ENCODE data around the gene LHB. TPM values are rescaled to one million over a fixed set of nuclear protein-coding genes. Genes with fewer than 3 reads are reported as not detected.
"Not testable (repeated sequence)": the region's sequence is repeated elsewhere in the genome, so short reads cannot be mapped to it uniquely, and the experiment has no call there.

LHB gene
- total RNA-seq, 1 experiment from 2014 or later: 0.68 TPM

- intact Hi-C loops (cut with micrococcal nuclease; ENCODE audit: unreplicated experiment); H3K27me3 ChIP-seq (replicated peaks; ENCODE audit: control insufficient read depth, insufficient read depth, low read length); H3K36me3 Mint-ChIP-seq (ENCODE audit: insufficient read depth, unreplicated experiment); POLR2A ChIA-PET; H3K4me1 Mint-ChIP-seq (ENCODE audit: low read depth, unreplicated experiment); CTCF ChIA-PET; H3K4me3 ChIP-seq (ENCODE audit: low read depth, low read length); H3K9me3 ChIP-seq; DNase-seq; H3K27me3 Mint-ChIP-seq (ENCODE audit: insufficient read depth, unreplicated experiment); H3K4me3 Mint-ChIP-seq (ENCODE audit: unreplicated experiment); H3K4me1 ChIP-seq; H3K27ac Mint-ChIP-seq (ENCODE audit: unreplicated experiment); BruUV-seq (replicated peaks); H3K36me3 ChIP-seq (ENCODE audit: control insufficient read depth, insufficient read depth, low read length); H3K9me3 Mint-ChIP-seq (ENCODE audit: unreplicated experiment): not testable (repeated sequence)
Measured at GRCh38 chr19:49049834-49050233, 32.9 kb upstream of the LHB start.

GRCh38 chr19:49049011-49049410 is 32.1 kb upstream of the LHB start, which contains the start of gene CGB8:
Gene CGB8 (minus strand): TSS chr19:49049111. CDS start chr19:49048739, 372 bp downstream.
- H3K27me3 ChIP-seq (replicated peaks; ENCODE audit: control insufficient read depth, insufficient read depth, low read length); H3K4me3 ChIP-seq (ENCODE audit: low read depth, low read length); H3K36me3 Mint-ChIP-seq (ENCODE audit: insufficient read depth, unreplicated experiment); H3K9me3 ChIP-seq; POLR2A ChIA-PET; H3K4me3 Mint-ChIP-seq (ENCODE audit: unreplicated experiment); H3K4me1 Mint-ChIP-seq (ENCODE audit: low read depth, unreplicated experiment); DNase-seq; H3K9me3 Mint-ChIP-seq (ENCODE audit: unreplicated experiment); CTCF ChIA-PET; H3K27me3 Mint-ChIP-seq (ENCODE audit: insufficient read depth, unreplicated experiment); BruUV-seq (replicated peaks); H3K36me3 ChIP-seq (ENCODE audit: control insufficient read depth, insufficient read depth, low read length); H3K4me1 ChIP-seq; H3K27ac Mint-ChIP-seq (ENCODE audit: unreplicated experiment); intact Hi-C loops (cut with micrococcal nuclease; ENCODE audit: unreplicated experiment): not testable (repeated sequence)

DNA sequence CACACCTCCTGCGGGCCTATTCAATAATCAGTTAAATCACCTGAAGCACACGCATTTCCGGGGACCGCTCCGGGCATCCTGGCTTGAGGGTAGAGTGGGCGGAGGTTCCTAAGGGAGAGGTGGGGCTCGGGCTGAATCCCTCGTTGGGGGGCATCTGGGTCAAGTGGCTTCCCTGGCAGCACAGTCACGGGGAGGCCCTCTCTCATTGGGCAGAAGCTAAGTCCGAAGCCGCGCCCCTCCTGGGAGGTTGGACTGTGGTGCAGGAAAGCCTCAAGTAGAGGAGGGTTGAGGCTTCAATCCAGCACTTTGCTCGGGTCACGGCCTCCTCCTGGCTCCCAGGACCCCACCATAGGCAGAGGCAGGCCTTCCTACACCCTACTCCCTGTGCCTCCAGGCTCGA is 26.7 kb upstream of the LHB start, which contains the start of gene CGB5:
TSS of gene CGB5 (plus strand) at position 301 of the 400 bp plus-strand sequence. CDS start 362 bp downstream, outside the sequence.
- H3K36me3 ChIP-seq (ENCODE audit: control insufficient read depth, insufficient read depth, low read length); H3K9me3 Mint-ChIP-seq (ENCODE audit: unreplicated experiment); H3K4me1 ChIP-seq; intact Hi-C loops (cut with micrococcal nuclease; ENCODE audit: unreplicated experiment); H3K4me1 Mint-ChIP-seq (ENCODE audit: low read depth, unreplicated experiment); BruUV-seq (replicated peaks); H3K27me3 ChIP-seq (replicated peaks; ENCODE audit: control insufficient read depth, insufficient read depth, low read length); H3K27ac Mint-ChIP-seq (ENCODE audit: unreplicated experiment); DNase-seq; H3K27me3 Mint-ChIP-seq (ENCODE audit: insufficient read depth, unreplicated experiment); H3K9me3 ChIP-seq; H3K4me3 ChIP-seq (ENCODE audit: low read depth, low read length); CTCF ChIA-PET; H3K4me3 Mint-ChIP-seq (ENCODE audit: unreplicated experiment); H3K36me3 Mint-ChIP-seq (ENCODE audit: insufficient read depth, unreplicated experiment); POLR2A ChIA-PET: not testable (repeated sequence)

DNA sequence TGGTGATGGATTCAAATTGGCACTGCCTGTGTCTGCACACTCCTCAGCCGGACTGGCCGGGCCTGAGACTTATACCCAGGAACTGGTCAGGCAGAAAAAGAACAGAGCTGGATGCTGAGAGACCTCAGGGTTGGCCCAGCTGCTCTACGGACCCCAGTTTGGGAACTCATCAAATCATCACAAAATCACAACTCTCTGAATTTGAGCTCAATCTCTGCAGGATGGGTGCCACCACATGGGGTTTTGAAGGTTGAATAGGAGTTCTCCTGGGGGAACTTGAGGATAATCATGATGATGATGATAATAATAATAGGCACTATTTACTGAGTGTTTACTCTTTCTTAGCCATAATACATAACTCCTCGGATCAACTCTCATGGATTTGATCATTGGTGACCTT is 25.8 kb upstream of the LHB start:
- H3K4me1 ChIP-seq; H3K27me3 ChIP-seq (replicated peaks; ENCODE audit: control insufficient read depth, insufficient read depth, low read length); intact Hi-C loops (cut with micrococcal nuclease; ENCODE audit: unreplicated experiment); CTCF ChIA-PET; H3K4me3 Mint-ChIP-seq (ENCODE audit: unreplicated experiment); H3K4me1 Mint-ChIP-seq (ENCODE audit: low read depth, unreplicated experiment); BruUV-seq (replicated peaks); H3K36me3 Mint-ChIP-seq (ENCODE audit: insufficient read depth, unreplicated experiment); POLR2A ChIA-PET; H3K36me3 ChIP-seq (ENCODE audit: control insufficient read depth, insufficient read depth, low read length); H3K9me3 Mint-ChIP-seq (ENCODE audit: unreplicated experiment); DNase-seq; H3K27ac Mint-ChIP-seq (ENCODE audit: unreplicated experiment); H3K9me3 ChIP-seq; H3K4me3 ChIP-seq (ENCODE audit: low read depth, low read length); H3K27me3 Mint-ChIP-seq (ENCODE audit: insufficient read depth, unreplicated experiment): not testable (repeated sequence)

GRCh38 chr19:49042177-49042576 is 25.3 kb upstream of the LHB start:
- H3K36me3 Mint-ChIP-seq (ENCODE audit: insufficient read depth, unreplicated experiment): no peaks in the 10 kb centered on the region
- no peak overlapping the region for H3K27ac Mint-ChIP-seq (ENCODE audit: unreplicated experiment)
- TF ChIP-seq, protein P1, sequence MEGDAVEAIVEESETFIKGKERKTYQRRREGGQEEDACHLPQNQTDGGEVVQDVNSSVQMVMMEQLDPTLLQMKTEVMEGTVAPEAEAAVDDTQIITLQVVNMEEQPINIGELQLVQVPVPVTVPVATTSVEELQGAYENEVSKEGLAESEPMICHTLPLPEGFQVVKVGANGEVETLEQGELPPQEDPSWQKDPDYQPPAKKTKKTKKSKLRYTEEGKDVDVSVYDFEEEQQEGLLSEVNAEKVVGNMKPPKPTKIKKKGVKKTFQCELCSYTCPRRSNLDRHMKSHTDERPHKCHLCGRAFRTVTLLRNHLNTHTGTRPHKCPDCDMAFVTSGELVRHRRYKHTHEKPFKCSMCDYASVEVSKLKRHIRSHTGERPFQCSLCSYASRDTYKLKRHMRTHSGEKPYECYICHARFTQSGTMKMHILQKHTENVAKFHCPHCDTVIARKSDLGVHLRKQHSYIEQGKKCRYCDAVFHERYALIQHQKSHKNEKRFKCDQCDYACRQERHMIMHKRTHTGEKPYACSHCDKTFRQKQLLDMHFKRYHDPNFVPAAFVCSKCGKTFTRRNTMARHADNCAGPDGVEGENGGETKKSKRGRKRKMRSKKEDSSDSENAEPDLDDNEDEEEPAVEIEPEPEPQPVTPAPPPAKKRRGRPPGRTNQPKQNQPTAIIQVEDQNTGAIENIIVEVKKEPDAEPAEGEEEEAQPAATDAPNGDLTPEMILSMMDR (IDR thresholded peaks at IDR 0.05; ENCODE audit: insufficient read depth in 1 of 2, low read depth in 1 of 2, low read length in 1 of 2, severe bottlenecking in 1 of 2, unreplicated experiment in 1 of 2): no peak
- Histone ChIP-seq H3K27me3 (replicated peaks; ENCODE audit: control insufficient read depth, insufficient read depth, low read length) (no peaks in the 10 kb centered on the region), H3K4me1 (no peaks in the 10 kb centered on the region), H3K4me3 (ENCODE audit: low read depth, low read length) (no peak overlapping the region), H3K9me3 (no peaks in the 10 kb centered on the region), H3K36me3 (ENCODE audit: control insufficient read depth, insufficient read depth, low read length) (no peaks in the 10 kb centered on the region)
- no peaks in the 10 kb centered on the region for H3K4me1 Mint-ChIP-seq (ENCODE audit: low read depth, unreplicated experiment)
- no peaks in the 10 kb centered on the region for H3K27me3 Mint-ChIP-seq (ENCODE audit: insufficient read depth, unreplicated experiment)
- CTCF ChIA-PET: no interaction called here
- POLR2A ChIA-PET: no interaction called here
- no peaks in the 10 kb centered on the region for H3K9me3 Mint-ChIP-seq (ENCODE audit: unreplicated experiment)
- intact Hi-C loops (cut with micrococcal nuclease; ENCODE audit: unreplicated experiment): no loop called here
- H3K4me3 Mint-ChIP-seq (ENCODE audit: unreplicated experiment): no peak overlapping the region
- DNase-seq: no peak
- BruUV-seq (replicated peaks): no TSS peak

GRCh38 chr19:49039736-49040135 is 22.8 kb upstream of the LHB start:
- H3K36me3 ChIP-seq (ENCODE audit: control insufficient read depth, insufficient read depth, low read length); H3K36me3 Mint-ChIP-seq (ENCODE audit: insufficient read depth, unreplicated experiment); BruUV-seq (replicated peaks); intact Hi-C loops (cut with micrococcal nuclease; ENCODE audit: unreplicated experiment); H3K4me3 Mint-ChIP-seq (ENCODE audit: unreplicated experiment); H3K4me3 ChIP-seq (ENCODE audit: low read depth, low read length); H3K27me3 ChIP-seq (replicated peaks; ENCODE audit: control insufficient read depth, insufficient read depth, low read length); DNase-seq; H3K4me1 Mint-ChIP-seq (ENCODE audit: low read depth, unreplicated experiment); H3K27me3 Mint-ChIP-seq (ENCODE audit: insufficient read depth, unreplicated experiment); H3K4me1 ChIP-seq; H3K9me3 ChIP-seq; H3K27ac Mint-ChIP-seq (ENCODE audit: unreplicated experiment); H3K9me3 Mint-ChIP-seq (ENCODE audit: unreplicated experiment): not testable (repeated sequence)
- POLR2A ChIA-PET: interaction anchor here (0.6 kb wide), 1 partner anchor 40 kb away, joined by 3 read pairs; no protein-coding TSS in a partner anchor
- CTCF ChIA-PET: interaction anchor here (0.8 kb wide), 1 partner anchor 58 kb away, joined by 3 read pairs; no protein-coding TSS in a partner anchor

Data from Caco-2 (cell line).